ENCODE data around the gene DHRS13.

Gene DHRS13, protein sequence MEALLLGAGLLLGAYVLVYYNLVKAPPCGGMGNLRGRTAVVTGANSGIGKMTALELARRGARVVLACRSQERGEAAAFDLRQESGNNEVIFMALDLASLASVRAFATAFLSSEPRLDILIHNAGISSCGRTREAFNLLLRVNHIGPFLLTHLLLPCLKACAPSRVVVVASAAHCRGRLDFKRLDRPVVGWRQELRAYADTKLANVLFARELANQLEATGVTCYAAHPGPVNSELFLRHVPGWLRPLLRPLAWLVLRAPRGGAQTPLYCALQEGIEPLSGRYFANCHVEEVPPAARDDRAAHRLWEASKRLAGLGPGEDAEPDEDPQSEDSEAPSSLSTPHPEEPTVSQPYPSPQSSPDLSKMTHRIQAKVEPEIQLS

DNA sequence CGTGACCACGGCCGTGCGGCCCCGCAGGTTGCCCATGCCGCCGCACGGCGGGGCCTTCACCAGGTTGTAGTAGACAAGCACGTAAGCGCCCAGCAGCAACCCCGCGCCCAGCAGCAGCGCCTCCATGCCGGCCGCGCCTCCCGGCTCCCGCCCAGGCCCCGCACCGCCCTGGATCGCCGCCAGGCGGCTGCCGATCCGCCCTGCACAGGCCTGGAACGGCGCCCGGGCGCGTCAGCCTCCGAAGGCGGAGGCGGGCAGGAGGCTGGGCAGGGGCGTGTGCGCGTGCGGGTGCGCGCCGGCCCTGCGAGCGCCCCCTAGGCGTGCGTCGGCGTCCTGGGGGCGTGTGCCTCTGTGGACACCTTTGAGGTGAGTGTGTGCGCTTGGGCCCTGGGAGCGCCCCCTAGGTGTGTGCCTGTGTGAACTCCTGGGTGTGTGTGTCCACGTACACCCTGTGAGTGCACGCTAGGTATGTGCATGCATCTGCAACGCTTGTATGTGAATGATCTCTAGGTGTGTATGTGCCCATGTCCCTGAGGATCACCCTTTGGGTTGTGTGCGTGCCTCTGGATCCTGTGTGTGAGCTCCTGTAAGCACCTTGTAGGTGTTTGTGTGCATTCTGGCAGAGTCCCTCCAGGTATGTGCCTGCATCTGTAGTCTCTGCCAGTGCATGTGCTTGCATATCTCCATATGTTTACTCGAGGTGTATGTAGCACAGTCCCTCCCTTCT is at the start of gene DHRS13:
DHRS13 (minus strand) TSS at position 261 of the 727 bp plus-strand sequence; CDS start at position 126, 135 bp downstream.
- peak; percentile 83 for DNase-seq

DNA sequence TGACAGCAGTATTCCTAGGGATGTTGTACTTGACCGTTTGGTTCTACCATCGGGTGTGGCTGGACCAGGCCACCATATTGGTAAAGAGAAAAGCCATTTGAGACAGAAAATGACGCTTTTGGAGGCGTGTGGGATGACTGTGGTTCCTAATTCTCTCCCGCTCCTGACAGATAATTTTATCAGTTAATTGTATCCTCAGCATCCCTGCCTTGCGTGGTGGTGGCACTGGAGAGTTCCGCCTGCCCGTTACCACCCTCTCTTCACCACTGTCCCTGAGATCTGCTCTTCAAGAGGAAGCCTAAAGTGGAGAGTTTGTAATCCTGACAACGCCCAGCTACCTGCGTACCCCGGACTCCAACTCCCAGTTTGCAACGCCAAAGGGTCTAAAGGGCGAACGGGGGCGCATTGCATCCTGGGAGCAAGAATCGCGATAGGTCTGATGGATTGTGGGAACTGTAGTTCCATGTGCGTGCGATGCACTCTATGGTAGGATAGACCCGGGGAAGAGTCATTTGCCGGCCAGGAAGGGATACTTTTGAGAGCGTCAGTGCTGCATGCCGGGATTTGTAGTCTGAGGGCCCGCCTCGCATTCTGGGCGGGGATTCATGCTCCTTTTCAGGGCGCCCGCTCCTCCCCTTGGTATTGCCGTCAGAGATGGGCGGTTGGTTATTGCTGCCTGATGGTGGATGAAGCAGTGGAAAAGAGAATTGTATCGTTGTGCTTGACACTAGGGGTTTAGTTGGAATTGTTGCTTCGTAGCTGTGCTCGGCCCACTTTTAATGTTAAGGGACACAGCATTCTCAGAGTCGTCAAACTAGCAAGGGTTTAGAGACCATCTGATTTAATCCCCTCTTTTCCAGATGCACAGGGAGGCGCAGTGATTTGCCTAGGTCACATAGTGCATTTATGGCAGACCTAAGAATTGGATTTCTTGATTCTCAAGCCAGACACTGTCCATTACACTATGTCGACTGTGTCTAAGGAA is 49.4 kb upstream of the DHRS13 start:
- peak; percentile 100 for DNase-seq

DNA sequence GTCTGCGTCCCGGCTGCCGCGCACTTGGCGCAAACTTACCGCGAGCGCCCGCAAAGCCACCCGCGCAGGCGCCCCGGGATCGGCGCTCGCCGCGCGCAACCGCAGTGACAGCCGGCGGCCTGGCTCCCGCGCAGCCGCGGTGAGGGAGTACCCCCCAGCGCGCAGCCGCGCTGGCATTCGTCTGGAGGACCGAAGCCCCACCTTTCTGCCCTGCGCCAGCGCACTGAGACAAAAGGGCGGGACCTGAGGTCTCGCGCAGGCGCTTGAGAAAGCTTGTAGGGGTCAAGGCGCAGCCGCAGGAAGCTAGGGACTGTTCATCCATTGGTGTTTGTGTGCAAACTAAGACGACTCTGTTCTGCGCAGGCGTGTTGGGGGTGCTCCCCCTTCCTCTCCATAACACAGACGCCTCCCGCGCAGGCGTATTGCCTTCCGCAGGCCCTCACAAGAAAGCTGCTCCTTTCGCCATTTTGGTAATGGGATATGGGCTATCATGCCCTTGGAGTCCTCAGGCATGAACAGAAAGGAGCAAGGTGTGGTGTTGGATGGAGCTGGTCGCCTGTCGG is 48.6 kb upstream of the DHRS13 start, which contains the start of gene PHF12:
PHF12 (minus strand) TSS at position 91 of the 563 bp plus-strand sequence. CDS start 558 bp downstream, outside the sequence.
- DNase-seq = peak; percentile 100

DNA sequence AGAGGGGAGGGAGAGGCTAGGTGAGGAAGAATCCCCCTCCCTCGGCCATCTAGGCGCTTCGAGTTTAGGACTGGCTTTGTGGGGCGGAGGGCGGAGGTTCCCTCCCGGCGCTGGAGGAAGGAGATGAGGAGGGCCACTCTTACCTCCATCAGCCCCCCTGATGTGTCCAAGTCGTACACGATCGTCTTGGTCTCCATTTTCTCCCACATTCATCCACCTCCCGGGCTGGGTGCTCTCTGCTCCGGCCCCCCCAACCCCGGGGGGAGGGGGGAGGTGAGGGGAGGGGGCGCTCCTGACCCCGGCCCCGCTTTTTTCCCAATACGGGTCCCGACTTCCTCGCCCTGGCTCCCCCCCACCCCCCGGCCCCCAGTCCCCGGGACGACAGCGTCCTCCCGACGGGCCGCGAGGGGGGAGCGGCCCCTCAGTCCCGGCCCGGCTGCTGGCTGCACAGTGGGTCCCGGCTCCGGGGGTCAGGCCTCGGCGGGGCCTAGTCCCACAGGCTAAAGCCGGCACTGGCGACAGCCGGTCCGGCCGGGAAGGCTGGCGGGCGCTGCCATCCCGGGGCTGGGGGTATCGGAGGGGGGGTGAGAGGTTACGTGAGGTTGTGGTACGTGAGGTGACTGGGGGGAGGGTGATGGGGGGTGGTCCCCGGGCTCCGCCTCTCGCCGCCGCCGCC is 48.0 kb upstream of the DHRS13 start:
- DNase-seq = no peak

DNA sequence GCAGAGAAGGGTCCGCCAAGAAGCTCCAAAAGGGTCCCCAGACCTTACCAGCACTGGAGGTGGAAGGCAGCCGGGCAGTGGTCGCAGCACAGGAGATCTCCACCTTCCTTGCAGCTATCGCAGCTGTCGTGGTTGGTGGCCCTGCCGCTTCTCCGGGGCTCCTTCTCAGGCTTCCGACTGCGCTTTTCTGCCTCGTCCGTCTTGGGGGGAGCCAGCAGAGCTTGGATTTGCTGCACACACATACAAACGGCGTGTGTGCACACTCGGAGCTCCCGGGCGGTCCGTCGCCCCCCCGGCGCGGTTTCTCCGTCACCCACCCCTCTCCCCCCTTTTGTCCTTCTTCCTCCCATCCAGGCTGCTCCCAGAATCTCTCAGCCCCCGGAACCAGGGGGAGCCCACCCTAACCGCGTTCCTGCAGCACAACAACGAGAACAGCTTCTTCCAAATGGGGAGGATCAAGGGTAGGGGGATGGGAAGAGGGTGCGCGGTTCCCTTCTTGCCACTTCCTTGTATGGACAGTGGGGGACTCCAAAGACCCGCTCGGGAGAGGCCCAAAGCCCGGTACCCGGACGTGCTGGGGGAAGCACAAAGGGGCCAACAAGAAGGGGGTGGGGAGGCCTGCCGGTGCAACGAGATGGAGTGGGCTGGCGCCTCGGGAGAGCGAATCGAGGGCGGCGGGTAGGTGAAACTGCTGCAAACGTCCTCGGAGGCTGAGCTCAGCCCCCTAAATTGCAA is 47.3 kb upstream of the DHRS13 start:
- DNase-seq = peak; percentile 52

DNA sequence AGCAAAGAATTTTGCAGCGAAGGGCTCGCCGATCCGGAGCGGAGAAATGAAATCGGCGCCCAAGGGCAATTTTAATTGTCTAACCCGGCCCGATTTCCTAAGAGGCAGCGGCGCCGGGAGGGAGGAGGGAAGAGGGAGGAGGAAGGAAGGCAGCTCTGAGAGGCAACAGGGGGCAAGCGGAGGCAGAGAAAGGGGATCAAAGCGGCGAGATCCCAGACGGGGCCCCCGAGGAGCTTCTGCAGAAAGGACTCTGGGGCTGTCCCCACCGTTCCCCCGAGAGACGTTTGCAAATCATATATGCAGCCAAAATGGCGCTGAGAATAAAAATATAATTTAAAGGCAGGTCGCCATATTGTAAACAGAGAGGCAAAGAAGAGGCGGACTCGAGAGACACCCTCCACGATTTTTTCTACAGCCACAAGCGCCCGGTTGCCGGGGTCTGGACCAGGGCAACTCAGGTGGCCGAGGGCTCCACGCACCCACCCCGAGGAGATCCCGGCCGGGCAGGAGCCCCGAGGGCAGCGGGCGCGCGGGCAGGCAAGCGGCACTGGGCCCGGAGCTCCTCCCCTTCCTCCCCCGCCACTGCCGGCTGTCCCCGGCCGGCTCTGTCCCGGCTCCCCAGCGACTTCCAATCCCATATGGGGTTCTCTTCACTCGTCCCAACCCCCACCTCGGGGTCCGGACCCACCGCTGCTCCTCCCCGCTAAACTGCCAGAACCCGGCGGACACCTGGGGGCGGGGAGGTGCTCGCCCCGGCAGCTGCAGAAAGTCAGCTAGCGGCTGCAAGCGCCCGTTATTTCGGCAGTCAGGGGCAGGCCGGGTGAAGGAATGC is 46.5 kb upstream of the DHRS13 start:
- peak; percentile 46 for DNase-seq

DNA sequence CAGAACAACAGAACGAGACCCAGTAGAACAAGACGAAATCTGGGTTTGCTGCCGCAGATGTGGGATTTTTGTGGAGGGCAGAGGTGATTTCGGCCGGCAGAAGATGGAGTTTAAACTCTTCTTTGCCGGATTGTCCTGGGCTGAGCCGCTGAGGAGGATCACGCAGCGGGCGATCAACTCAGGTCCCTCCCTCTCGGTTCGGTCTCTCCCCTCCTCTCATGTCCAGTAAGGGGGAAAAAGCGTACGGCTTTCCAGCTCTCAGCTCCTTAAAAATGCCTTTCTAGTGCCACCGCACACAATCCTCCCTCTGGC is 46.0 kb upstream of the DHRS13 start:
- DNase-seq = no peak

DNA sequence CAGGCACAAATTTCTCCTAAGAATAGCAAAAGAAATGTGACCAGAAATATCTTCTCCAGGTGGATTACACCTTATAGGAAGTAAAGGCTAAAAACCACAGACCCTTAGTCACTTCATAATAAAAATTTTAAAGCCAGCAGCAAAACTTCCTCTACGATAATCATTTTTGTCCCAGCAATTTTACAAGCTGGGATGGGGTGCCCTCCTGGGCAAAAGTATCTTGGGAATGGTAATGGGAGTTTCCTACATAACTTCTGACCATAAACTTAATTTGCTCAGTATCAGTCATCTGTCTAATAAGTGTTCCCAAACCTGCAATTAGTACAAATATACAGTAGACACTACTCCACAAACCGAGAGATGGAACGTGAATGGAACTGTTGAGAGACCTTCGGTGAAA is 45.5 kb upstream of the DHRS13 start:
- DNase-seq = no peak

DNA sequence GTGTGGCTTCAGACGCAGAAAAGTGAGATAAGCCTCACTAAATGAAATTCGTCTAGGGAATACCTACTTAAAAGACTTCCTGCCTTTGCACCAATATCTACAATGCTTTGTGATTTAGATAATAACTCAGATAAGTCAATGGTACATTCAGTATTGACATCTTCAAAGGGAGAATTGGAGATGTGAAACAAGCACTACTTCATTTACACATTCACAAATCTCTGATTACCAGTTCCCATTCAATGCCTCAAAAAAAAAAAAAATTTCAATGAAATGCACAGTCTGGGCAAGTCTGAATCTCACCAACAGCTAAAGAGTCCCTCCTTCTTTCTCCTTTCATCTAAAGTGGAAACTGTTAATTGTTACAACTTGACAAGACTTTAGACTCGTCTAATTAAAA is 44.8 kb upstream of the DHRS13 start:
- no peak for DNase-seq

DNA sequence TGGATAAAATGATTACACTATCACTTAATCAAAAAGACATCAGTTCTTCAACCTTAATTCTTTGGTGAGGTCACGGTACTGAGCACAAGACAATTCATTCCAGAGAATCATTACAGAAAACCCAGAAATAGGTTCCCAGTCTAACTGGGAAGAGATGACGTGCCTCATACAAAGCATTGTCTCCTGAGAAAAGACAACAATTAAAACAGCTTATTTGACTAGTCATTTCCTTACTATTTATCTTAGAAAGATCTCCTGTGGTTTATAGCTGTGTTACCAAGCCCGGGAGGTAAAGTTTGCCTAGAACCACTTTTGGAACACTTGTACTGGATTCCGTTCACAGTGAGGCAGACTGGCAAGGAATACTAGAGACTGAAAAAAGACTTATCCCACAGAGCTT is 43.4 kb upstream of the DHRS13 start:
- DNase-seq = no peak

DNA sequence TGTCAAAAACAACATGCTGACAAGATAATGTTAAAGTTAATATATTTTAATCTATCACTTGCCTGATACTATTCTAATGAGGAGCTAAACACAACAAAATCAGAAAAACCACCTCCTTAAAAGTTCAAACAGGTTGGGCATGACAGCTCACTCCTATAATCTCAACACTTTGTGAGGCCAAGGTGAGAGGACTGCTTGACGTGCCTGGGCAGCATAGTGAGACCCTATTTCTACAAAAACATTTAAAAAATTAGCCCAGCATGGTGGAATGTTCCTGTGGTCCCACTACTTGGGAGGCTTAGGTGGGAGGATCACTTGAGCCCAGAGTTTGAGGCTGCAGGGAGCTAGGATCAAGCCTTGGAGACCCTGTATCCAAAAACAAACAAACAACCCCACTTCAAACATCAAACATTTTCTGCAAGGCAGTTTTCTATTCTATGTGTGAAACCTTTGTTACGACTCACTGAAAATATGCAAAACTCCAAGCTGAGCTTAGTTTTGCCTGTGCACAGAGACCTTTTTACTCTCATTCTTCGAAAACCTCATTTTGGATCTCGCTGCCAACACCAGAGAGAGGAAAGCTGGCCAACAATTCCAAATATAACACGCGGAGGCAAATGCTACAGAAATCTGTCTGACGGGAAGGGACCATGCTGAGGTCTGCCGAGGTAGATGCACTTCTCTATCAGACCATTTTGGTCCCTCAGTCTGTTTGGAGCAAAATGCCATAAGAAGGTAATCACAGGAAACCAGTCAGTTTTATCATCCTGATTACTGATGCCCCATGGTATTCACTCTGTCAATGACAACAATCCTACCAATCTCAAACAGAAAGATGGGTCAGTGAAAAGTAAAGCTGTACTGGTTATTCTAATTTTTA is 42.2 kb upstream of the DHRS13 start:
- peak; percentile 52 for DNase-seq

DNA sequence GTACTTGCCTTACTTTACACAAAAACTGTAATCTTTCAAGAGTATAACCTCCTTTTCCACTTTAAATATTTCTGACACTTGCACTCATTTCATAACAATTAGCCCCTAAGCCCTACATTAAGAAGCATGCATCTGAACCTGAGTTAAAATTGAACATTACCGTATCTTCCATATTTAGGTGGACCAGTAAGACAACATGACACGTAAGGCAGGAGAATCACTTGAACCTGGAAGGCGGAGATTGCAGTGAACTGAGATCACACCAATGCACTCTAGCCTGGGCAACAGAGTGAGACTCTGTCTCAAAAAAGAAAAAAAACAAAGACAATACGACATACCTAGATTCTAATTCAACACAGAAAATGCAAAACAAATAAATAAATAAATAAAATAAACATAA is 41.5 kb upstream of the DHRS13 start:
- no peak for DNase-seq

DNA sequence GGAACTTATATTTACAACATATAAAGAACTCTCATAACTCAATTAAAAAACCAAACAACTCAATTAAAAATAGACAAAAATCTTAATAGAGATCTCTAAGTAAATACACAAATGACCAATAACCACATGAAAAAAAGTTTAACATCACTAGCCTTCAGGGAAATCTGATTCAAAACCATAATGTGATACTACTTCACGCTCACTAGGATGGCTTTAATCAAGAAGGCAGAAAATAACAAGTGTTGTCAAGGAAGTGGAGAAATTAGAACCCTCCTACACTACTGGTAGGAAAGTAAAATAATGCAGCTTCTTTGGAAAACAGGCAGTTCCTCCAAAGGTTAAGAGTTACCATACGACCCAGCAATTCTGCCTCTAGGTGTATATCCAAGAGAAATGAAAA is 40.0 kb upstream of the DHRS13 start:
- no peak for DNase-seq

DNA sequence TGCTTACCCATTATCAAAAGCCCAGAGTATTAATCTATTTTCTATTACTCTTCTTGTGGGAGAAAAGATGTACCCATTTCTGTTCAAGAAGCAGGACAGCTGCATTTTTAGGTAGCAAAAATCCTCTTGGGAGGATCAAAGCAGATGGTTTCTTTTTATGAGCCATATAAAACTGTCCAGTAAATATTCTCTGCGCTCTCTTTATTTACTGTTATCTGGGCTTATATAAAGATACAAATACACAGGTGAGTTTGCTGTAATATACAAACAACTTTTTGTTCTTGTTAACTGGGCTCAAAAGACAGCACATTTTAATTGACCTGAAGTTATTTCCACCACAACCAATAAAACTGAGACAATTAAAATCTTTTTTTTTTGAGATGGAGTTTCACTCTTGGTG is 38.4 kb upstream of the DHRS13 start:
- DNase-seq = no peak

DNA sequence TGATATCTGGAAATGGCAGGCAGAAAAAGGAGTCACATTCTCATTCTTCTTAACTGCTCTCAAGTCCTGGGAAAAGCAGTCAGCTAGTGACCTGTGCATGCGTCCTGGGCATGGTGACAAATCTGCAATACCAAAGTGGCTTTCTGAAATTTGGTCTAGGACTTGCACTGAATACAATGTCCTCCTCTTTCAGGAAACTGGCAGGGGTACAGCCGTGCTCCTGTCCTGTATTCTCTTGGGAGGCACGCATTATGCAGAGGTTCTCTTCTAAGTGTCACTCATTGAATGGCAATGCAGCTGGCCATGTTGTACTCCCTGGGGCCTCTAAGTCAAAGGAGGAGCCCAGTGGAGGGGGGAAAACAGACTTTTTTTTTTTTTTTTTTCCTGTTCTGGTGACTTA is 37.8 kb upstream of the DHRS13 start:
- DNase-seq = no peak

DNA sequence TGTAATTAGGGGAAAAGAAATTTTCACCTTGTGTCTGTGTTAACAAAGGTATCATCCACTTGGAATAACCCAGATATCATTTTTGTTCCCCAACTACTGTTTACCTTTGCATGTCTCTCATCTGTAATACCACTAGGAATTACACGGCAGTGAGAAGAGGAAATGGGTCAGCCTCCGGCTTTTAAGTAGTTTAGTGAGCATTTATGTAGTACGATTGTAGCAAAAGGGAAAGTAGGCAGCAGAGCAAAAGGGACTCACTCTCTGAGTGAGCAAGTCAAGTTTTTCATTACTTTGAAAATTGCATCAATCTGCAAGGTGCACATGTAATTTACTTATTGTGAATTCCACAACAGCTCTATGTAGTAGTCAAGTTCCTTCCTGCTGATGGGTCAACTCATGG is 37.3 kb upstream of the DHRS13 start:
- DNase-seq = no peak

DNA sequence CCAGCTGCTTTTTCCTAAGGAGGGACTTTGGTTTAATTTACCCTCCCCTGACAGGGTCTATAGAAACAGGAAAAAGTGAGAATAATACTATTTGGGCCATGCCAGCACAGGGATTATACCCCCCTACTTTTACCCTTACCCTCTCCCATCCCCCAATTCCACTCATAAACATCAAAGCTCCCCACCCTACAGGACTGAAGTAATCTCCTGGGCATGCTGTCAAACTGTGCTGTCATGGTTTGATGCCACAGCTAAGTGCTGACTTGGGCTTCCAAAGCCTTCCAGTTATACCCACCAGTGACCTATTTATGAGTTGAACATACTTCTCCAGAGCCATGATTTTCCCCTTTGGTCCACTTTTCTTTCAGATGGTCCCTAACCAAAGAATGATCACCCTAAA is 35.7 kb upstream of the DHRS13 start:
- DNase-seq = no peak

DNA sequence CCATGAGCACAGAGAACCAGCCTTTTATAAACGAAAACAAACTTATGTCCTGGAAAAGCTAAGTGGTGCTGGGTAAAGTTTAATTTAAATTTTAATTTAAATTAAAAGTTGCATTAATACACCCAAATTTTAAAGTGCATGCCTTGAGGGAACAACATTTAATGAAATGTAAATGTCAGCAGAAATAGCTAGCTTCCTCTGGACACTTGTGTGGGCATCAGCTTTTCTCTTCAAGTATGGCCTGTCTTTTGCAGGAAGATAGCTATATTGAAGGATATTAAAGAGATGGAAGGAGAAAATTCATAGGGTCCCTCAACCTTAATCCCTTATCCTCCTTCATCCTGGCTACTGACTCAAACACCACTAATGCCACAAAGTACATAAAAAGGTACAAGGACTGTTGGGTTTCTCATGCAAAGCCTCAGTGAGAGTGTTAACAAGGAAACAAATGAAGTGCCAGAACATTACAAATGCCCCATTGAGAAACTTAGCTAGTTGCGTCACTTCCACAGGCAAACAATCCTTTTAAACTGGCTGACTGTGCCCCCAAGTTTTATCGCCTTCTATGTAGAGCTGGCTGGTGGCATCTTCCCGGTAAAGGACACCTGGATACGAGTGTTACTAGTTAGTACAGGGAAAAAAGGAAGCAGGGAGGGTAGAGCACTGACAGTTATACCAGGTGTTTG is 34.3 kb upstream of the DHRS13 start:
- DNase-seq = peak; percentile 44
